ENCODE results near the gene GRID2IP.

Gene GRID2IP

DNA sequence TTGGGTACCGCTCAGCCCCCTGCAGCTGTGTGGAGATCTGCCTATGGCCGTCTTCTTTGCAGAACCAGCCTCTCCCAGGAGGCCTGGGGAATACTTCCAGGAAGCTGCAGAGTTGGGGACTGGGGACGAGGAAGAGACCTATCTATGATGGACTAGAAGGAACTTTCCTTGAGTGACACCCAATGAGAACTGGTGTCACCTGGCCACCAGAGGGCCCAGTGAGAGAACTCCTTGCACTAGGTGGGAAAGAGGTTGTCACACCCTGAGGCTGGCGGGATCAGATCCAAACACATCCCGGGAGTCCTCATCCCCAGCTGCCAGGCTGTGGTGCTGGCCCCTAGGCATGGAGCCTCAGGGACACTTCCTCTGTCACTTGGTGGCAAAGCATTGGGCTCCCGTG is 4.9 kb upstream of the GRID2IP start (continued):
- TF ChIP-seq, protein P1, sequence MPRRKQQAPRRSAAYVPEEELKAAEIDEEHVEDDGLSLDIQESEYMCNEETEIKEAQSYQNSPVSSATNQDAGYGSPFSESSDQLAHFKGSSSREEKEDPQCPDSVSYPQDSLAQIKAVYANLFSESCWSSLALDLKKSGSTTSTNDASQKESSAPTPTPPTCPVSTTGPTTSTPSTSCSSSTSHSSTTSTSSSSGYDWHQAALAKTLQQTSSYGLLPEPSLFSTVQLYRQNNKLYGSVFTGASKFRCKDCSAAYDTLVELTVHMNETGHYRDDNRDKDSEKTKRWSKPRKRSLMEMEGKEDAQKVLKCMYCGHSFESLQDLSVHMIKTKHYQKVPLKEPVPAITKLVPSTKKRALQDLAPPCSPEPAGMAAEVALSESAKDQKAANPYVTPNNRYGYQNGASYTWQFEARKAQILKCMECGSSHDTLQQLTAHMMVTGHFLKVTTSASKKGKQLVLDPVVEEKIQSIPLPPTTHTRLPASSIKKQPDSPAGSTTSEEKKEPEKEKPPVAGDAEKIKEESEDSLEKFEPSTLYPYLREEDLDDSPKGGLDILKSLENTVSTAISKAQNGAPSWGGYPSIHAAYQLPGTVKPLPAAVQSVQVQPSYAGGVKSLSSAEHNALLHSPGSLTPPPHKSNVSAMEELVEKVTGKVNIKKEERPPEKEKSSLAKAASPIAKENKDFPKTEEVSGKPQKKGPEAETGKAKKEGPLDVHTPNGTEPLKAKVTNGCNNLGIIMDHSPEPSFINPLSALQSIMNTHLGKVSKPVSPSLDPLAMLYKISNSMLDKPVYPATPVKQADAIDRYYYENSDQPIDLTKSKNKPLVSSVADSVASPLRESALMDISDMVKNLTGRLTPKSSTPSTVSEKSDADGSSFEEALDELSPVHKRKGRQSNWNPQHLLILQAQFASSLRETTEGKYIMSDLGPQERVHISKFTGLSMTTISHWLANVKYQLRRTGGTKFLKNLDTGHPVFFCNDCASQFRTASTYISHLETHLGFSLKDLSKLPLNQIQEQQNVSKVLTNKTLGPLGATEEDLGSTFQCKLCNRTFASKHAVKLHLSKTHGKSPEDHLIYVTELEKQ (tag by site-specific recombination; IDR thresholded peaks at IDR 0.05; ENCODE audit: borderline replicate concordance) = no peak
- no peak for TF ChIP-seq ZSCAN30 (tag by site-specific recombination; IDR thresholded peaks at IDR 0.05)
- TF ChIP-seq ZNF174 (tag by site-specific recombination; IDR thresholded peaks at IDR 0.05) = no peak
- no peak for TF ChIP-seq ZEB2 (tag by site-specific recombination; IDR thresholded peaks at IDR 0.05)
- TF ChIP-seq BCL11B (tag by site-specific recombination; IDR thresholded peaks at IDR 0.05; ENCODE audit: low read depth) = no peak
- TF ChIP-seq, protein P2, sequence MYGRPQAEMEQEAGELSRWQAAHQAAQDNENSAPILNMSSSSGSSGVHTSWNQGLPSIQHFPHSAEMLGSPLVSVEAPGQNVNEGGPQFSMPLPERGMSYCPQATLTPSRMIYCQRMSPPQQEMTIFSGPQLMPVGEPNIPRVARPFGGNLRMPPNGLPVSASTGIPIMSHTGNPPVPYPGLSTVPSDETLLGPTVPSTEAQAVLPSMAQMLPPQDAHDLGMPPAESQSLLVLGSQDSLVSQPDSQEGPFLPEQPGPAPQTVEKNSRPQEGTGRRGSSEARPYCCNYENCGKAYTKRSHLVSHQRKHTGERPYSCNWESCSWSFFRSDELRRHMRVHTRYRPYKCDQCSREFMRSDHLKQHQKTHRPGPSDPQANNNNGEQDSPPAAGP (tag by site-specific recombination; IDR thresholded peaks at IDR 0.05) = no peak

DNA sequence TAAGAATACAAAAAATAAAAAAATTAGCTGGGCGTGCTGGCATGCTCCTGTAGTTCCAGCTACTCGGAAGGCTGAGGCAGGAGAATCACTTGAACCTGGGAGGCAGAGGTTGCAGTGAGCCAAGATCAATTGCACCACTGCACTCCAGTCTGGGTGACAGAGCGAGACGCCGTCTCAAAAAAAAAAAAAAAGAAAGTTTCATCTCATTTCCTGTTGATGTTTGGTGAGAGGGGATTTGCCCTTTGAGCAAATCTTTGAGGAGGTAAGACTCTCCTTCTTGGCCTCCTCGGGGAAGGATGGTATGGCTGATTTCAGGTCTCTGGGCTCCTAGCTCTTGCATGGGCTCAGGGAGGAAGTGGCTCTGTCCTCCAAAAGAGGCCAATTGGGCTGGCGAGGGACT is 3.6 kb upstream of the GRID2IP start:
- Histone ChIP-seq H3K4me1 (ENCODE audit: control insufficient read depth, insufficient read depth, low read length) (no peaks in the 10 kb centered on the region), H3K9me3 (ENCODE audit: control insufficient read depth, insufficient read depth, low read depth, low read length) (no peaks in the 10 kb centered on the region), H3K36me3 (ENCODE audit: control insufficient read depth in 2 of 2, insufficient read depth in 1 of 2, low read length in 2 of 2) (no peaks in the 10 kb centered on the region), H3K27ac (ENCODE audit: extremely low read depth, low read depth, low read length) (no peak overlapping the region), H3K4me3 (ENCODE audit: low read depth, low read length) (no peak overlapping the region)
- TF ChIP-seq ZNF549 (tag by site-specific recombination; IDR thresholded peaks at IDR 0.05) = no peak
- TF ChIP-seq ZNF585B (tag by site-specific recombination; IDR thresholded peaks at IDR 0.05) = no peak
- TF ChIP-seq, protein P3, sequence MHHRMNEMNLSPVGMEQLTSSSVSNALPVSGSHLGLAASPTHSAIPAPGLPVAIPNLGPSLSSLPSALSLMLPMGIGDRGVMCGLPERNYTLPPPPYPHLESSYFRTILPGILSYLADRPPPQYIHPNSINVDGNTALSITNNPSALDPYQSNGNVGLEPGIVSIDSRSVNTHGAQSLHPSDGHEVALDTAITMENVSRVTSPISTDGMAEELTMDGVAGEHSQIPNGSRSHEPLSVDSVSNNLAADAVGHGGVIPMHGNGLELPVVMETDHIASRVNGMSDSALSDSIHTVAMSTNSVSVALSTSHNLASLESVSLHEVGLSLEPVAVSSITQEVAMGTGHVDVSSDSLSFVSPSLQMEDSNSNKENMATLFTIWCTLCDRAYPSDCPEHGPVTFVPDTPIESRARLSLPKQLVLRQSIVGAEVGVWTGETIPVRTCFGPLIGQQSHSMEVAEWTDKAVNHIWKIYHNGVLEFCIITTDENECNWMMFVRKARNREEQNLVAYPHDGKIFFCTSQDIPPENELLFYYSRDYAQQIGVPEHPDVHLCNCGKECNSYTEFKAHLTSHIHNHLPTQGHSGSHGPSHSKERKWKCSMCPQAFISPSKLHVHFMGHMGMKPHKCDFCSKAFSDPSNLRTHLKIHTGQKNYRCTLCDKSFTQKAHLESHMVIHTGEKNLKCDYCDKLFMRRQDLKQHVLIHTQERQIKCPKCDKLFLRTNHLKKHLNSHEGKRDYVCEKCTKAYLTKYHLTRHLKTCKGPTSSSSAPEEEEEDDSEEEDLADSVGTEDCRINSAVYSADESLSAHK (tag by site-specific recombination; IDR thresholded peaks at IDR 0.05) = no peak
- CTCF ChIA-PET = interaction anchor here (0.6 to 1.3 kb wide), 3 partner anchors 38 to 301 kb away, joined by 3 read pairs; no protein-coding TSS in a partner anchor
- POLR2A ChIA-PET = no interaction called here

DNA sequence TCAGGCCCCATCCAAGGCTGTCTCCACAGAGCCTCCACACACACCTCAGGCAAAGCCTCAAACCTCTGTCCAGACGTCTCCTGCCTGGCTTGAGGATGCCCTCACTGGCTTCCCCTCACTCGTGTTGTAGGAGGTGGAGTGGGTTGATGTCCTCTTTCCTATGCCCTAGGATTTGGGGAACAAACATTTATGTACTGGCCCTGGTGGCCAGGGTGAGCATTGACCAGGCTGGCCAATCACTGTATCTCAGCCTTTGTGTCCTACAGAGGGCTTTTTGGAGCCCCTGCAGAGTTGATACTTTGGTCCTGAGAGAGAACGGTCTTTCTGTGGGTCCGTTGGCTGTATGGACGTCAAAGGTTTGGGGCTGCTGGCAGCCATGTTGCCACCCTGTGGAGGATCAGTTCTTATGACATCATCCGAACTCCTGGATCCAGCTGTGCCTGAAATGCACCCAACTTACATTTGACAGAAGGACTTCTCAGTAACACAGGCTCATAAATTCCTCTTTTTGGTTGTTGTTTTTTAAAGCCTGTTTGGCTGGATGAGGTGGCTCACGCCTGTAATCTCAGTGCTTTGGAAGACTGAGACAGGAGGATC is 2.3 kb upstream of the GRID2IP start:
- ChIA-PET CTCF (interaction anchor here (0.6 kb wide), 2 partner anchors 47 to 1638 kb away, joined by 3 to 4 read pairs; no protein-coding TSS in a partner anchor), POLR2A (no interaction called here)
- Histone ChIP-seq H3K36me3 (ENCODE audit: control insufficient read depth in 2 of 2, insufficient read depth in 1 of 2, low read length in 2 of 2) (no peaks in the 10 kb centered on the region), H3K4me3 (ENCODE audit: low read depth, low read length) (no peak overlapping the region), H3K4me1 (ENCODE audit: control insufficient read depth, insufficient read depth, low read length) (no peaks in the 10 kb centered on the region), H3K27ac (ENCODE audit: extremely low read depth, low read depth, low read length) (no peak overlapping the region), H3K9me3 (ENCODE audit: control insufficient read depth, insufficient read depth, low read depth, low read length) (no peaks in the 10 kb centered on the region)
- no peak for TF ChIP-seq ZNF501 (tag by site-specific recombination; IDR thresholded peaks at IDR 0.05)
- TF ChIP-seq ZNF248 (tag by site-specific recombination; IDR thresholded peaks at IDR 0.05) = no peak
- TF ChIP-seq, protein P4, sequence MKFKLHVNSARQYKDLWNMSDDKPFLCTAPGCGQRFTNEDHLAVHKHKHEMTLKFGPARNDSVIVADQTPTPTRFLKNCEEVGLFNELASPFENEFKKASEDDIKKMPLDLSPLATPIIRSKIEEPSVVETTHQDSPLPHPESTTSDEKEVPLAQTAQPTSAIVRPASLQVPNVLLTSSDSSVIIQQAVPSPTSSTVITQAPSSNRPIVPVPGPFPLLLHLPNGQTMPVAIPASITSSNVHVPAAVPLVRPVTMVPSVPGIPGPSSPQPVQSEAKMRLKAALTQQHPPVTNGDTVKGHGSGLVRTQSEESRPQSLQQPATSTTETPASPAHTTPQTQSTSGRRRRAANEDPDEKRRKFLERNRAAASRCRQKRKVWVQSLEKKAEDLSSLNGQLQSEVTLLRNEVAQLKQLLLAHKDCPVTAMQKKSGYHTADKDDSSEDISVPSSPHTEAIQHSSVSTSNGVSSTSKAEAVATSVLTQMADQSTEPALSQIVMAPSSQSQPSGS (tag by site-specific recombination; IDR thresholded peaks at IDR 0.05; ENCODE audit: low read depth) = peak; percentile 38; the same call in 1 of the 2 replicates
- TF ChIP-seq ZNF335 (tag by site-specific recombination; conservative IDR thresholded peaks at IDR 0.05) = 0 out of 2 replicates have a peak, but pooled peaks have one; percentile 23

All from HEK293 (cell line).